OCI-LY7 (cell line): ENCODE results near the gene NCF4. TPM values are rescaled to one million over a fixed set of nuclear protein-coding genes. Genes with fewer than 3 reads are reported as not detected.

Experiments
- BruUV-seq: library from RNA; stranded (reverse); fragments of 400-500 nt; replicated peaks from 2 replicates; lab custom pipeline; 2021; lab: Mats Ljungman, UMichigan
- CTCF ChIA-PET: fragments of 300-600 bp; sonication (Branson Sonifier 250); formaldehyde crosslinking; loops from one replicate; lab custom pipeline; 2022; ENCODE audit warnings: antibody characterized with exemption; ENCODE audit not compliant: unreplicated experiment; lab: Charles Lee
- POLR2A ChIA-PET: fragments of 300-600 bp; sonication (Branson Sonifier 250); formaldehyde crosslinking; loops from one replicate; lab custom pipeline; 2022; ENCODE audit warnings: antibody characterized with exemption; lab: Charles Lee
- DNase-seq: peaks from one replicate; pipeline ENCODE4 v3.0.0-alpha.2; 2015; ENCODE audit warnings: low spot score
- H2AFZ ChIP-seq: fragments of 200-600 bp; sonication (generic), shearing (Covaris generic); 2 replicates; pipeline ENCODE4 v1.6.1; 2014; ENCODE audit warnings: mild to moderate bottlenecking, antibody characterized with exemption, low read length, moderate library complexity
- H3K27ac ChIP-seq: fragments of 200-600 bp; sonication (generic); 2 replicates; pipeline ENCODE4 v1.5.1; 2014; ENCODE audit warnings: mixed run types, low read depth, mild to moderate bottlenecking, moderate library complexity, low read length, inconsistent platforms; ENCODE audit not compliant: poor library complexity, severe bottlenecking
- H3K36me3 ChIP-seq: fragments of 200-600 bp; sonication (generic); 2 replicates; pipeline ENCODE4 v1.6.1; 2014; ENCODE audit warnings: mild to moderate bottlenecking, antibody characterized with exemption, low read length, moderate library complexity, mixed read lengths; ENCODE audit not compliant: insufficient read depth
- H3K4me1 ChIP-seq: fragments of 200-600 bp; sonication (generic); 2 replicates; pipeline ENCODE4 v1.5.1; 2014; ENCODE audit warnings: mild to moderate bottlenecking, low read length; ENCODE audit not compliant: insufficient read depth, poor library complexity, severe bottlenecking
- H3K4me2 ChIP-seq: fragments of 200-600 bp; sonication (generic); 2 replicates; pipeline ENCODE4 v1.6.1; 2014; ENCODE audit warnings: mild to moderate bottlenecking, low read length
- H3K4me3 ChIP-seq: fragments of 200-600 bp; sonication (generic); 2 replicates; pipeline ENCODE4 v1.5.1; 2014; ENCODE audit warnings: mild to moderate bottlenecking, low read depth, low read length; ENCODE audit not compliant: poor library complexity, severe bottlenecking
- H3K79me2 ChIP-seq: fragments of 200-600 bp; sonication (generic); 2 replicates; pipeline ENCODE4 v1.6.1; 2016; ENCODE audit warnings: low read depth, mild to moderate bottlenecking, low read length, moderate library complexity, mixed read lengths; ENCODE audit not compliant: insufficient read depth
- H3K9me2 ChIP-seq: fragments of 200-600 bp; sonication (generic); 2 replicates; pipeline ENCODE4 v1.6.1; 2016; ENCODE audit warnings: mild to moderate bottlenecking, low read length, mixed read lengths; ENCODE audit not compliant: insufficient read depth
- H3K9me3 ChIP-seq: fragments of 200-600 bp; sonication (generic); 2 replicates; pipeline ENCODE4 v1.6.1; 2014; ENCODE audit warnings: mild to moderate bottlenecking, mixed run types, low read length, mixed read lengths
- H4K20me1 ChIP-seq: fragments of 200-600 bp; sonication (generic); 2 replicates; pipeline ENCODE4 v1.6.1; 2014; ENCODE audit warnings: mild to moderate bottlenecking, antibody characterized with exemption, low read length, moderate library complexity, mixed read lengths; ENCODE audit not compliant: insufficient read depth
- CTCF ChIP-seq: fragments of 200-600 bp; sonication (generic); conservative IDR thresholded peaks from 2 replicates; pipeline ENCODE4 v1.5.1; 2014; ENCODE audit warnings: mild to moderate bottlenecking, antibody characterized with exemption, low read length, moderate library complexity, mixed read lengths
- EZH2phosphoT487 ChIP-seq: fragments of 200-600 bp; sonication (generic); IDR thresholded peaks from 2 replicates; pipeline ENCODE4 v1.6.1; 2018; ENCODE audit warnings: low read depth, borderline replicate concordance, mild to moderate bottlenecking, mixed run types, antibody characterized with exemption, low read length, moderate library complexity, mixed read lengths
- intact Hi-C: fragments of 100-400 bp; cut with micrococcal nuclease; formaldehyde crosslinking; loops from one replicate; pipeline ENCODE4 v1.10.0; 2022; ENCODE audit not compliant: unreplicated experiment
- total RNA-seq, 2 experiments: library from RNA; depleted of rRNA in 1 of 2; stranded (reverse); fragments of >200 nt in 1 of 2; shearing (Covaris generic) in 1 of 2; gene quantifications; 2 replicates each; pipeline ENCODE4 v1.2.3, GENCODE V29; 2014 to 2022

Gene NCF4
- total RNA-seq, 2 experiments from 2014 or later: 63.6 to 121 TPM

- TF ChIP-seq EZH2phosphoT487: no peak
- no peak for TF ChIP-seq CTCF
- Histone ChIP-seq H2AFZ (no peak overlapping the region), H3K9me3 (peaks cover 7% of the 10 kb centered on the region; the same call in 1 of the 2 replicates), H3K27ac (no peak overlapping the region), H3K9me2 (no peaks in the 10 kb centered on the region), H3K4me2 (no peak overlapping the region), H3K4me1 (peaks cover 1% of the 10 kb centered on the region), H4K20me1 (no peaks in the 10 kb centered on the region), H3K4me3 (no peak overlapping the region), H3K36me3 (no peaks in the 10 kb centered on the region), H3K79me2 (no peaks in the 10 kb centered on the region)
- no peak for DNase-seq
- intact Hi-C loops: no loop called here
- BruUV-seq: no TSS peak
- CTCF ChIA-PET: no interaction called here
- POLR2A ChIA-PET: no interaction called here
Observed at GRCh38 chr22:36838119-36839030, 22.4 kb upstream of the NCF4 start.

GRCh38 chr22:36839356-36840073, 21.3 kb upstream of the NCF4 start:
- DNase-seq: no peak
- 0 out of 2 replicates have a peak, but pooled peaks cover 5% of the 10 kb centered on the region for H3K9me3 ChIP-seq
- no peaks in the 10 kb centered on the region for H4K20me1 ChIP-seq
- H3K4me3 ChIP-seq: no peak overlapping the region
- no TSS peak for BruUV-seq
- no peak overlapping the region for H3K4me2 ChIP-seq
- TF ChIP-seq EZH2phosphoT487: no peak
- TF ChIP-seq CTCF: no peak
- no peaks in the 10 kb centered on the region for H3K9me2 ChIP-seq
- H3K79me2 ChIP-seq: no peaks in the 10 kb centered on the region
- no peaks in the 10 kb centered on the region for H3K4me1 ChIP-seq
- H3K27ac ChIP-seq: no peak overlapping the region
- CTCF ChIA-PET: interaction anchor here (1.0 kb wide), 1 partner anchor 16 kb away, joined by 3 read pairs; no protein-coding TSS in a partner anchor
- POLR2A ChIA-PET: no interaction called here
- intact Hi-C loops: no loop called here
- no peaks in the 10 kb centered on the region for H3K36me3 ChIP-seq
- H2AFZ ChIP-seq: no peak overlapping the region
